ENCODE results near the gene PTPN5.

DNA sequence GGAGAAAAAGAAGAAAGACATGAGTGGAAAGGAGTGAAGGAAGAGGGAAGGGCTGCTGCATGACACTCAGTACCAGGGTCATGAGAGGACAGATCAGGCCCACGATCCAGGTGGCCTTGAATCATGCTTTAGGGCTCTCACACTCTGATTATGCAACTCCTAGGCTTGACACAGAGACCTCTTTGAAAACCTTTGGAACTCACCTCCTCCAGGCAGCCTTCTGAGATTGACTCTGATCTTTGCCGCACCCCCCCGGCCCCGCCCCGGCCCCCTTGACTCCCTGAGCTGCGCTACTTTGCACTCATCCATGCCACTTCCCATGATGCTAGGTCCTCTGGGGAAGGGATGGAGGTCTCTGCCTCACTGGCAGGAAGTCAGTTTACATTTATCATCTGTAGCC lies 10.7 kb downstream of the PTPN5 start:
- TF ChIP-seq POLR2A (IDR thresholded peaks at IDR 0.05) (no peak), CTCF (IDR thresholded peaks at IDR 0.05) (no peak), POLR2AphosphoS5 (IDR thresholded peaks at IDR 0.05) (no peak)

Data from breast epithelium (tissue), 3 donors.